ENCODE data around the gene CEL. TPM values are rescaled to one million over a fixed set of nuclear protein-coding genes. Genes with fewer than 3 reads are reported as not detected.

The CEL gene
- total RNA-seq, 3 donors from 2014 or later = 0.87 to 1.6 (median 1.4) TPM

DNA sequence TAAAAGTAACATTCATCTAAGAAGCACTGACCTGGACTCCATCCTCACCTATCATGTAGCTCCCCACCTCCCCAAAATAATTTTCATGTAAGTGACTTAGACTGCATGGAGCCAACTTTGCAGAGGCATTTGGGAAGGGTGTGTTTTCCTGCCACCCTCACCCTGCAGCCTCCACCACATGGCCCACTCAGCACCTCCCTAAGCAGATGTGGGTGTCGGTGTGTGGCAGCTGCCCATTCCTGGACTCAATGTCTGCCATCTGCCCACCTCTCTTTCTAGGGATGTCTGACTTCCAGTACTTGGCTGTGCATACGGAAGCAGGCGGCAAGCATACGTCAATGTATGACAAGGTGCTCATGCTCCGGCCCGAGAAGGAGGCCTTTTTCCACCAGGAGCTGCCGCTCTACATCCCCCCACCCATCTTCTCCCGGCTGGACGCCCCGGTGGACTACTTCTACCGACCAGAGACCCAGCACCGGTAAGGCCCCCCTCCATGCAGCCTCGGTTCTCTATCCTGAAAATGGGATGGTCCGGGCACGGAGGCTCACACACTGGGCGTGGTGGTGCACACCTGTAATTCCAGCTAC, 18.2 kb upstream of the CEL start:
- Histone ChIP-seq H3K9me3 (no peaks in the 10 kb centered on the region), H3K4me1 (ENCODE audit: low read depth) (no peaks in the 10 kb centered on the region), H3K4me3 (no peak overlapping the region), H3K36me3 (ENCODE audit: low read depth) (peaks cover 6% of the 10 kb centered on the region)
- TF ChIP-seq CTCF (IDR thresholded peaks at IDR 0.05) = no peak
- intact Hi-C loops (cut with DNase I, micrococcal nuclease) = no loop called here
- no peak for ATAC-seq
- peak in 1 of 3 donors; percentile 34 for DNase-seq

DNA sequence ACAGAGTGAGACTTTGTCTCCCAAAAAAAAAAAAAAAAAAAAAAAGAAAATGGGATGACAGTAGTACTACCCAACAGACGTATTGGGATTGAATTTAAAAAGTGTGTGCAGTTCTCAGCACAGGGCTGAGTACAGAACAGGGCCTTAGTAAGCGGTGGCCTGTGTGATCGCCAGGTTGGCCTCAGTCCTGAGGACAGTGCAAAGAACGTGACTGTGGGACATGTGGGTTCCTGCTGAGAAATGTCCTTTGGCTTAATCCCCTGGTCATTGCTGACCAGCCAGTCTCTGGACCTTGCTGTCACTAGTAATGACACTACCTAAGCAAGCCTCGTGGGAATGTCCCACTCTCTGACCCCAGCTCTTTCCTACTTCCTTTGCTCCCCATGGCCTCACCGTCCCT, 17.7 kb upstream of the CEL start:
- no peaks in the 10 kb centered on the region for H3K4me1 ChIP-seq (ENCODE audit: low read depth)
- no peaks in the 10 kb centered on the region for H3K9me3 ChIP-seq
- H3K36me3 ChIP-seq (ENCODE audit: low read depth) = peaks cover 6% of the 10 kb centered on the region
- ATAC-seq (no peak), DNase-seq (peak in 1 of 3 donors; percentile 3)
- intact Hi-C loops (cut with DNase I, micrococcal nuclease) = no loop called here
- no peak for TF ChIP-seq CTCF (IDR thresholded peaks at IDR 0.05)
- no peak overlapping the region for H3K4me3 ChIP-seq

- ATAC-seq = no peak
- H3K4me1 ChIP-seq (ENCODE audit: low read depth) = no peaks in the 10 kb centered on the region
- H3K9me3 ChIP-seq = no peaks in the 10 kb centered on the region
- DNase-seq = no peak
- intact Hi-C loops (cut with DNase I, micrococcal nuclease) = no loop called here
- TF ChIP-seq CTCF (IDR thresholded peaks at IDR 0.05) = no peak
- H3K4me3 ChIP-seq = no peak overlapping the region
- peaks cover 6% of the 10 kb centered on the region for H3K36me3 ChIP-seq (ENCODE audit: low read depth)
These were observed 17.1 kb upstream of the CEL start for GRCh38 chr9:133044661-133045060.

- no peaks in the 10 kb centered on the region for H3K9me3 ChIP-seq
- no peak for TF ChIP-seq CTCF (IDR thresholded peaks at IDR 0.05)
- peaks cover 6% of the 10 kb centered on the region for H3K36me3 ChIP-seq (ENCODE audit: low read depth)
- intact Hi-C loops (cut with DNase I, micrococcal nuclease) = no loop called here
- ATAC-seq (no peak), DNase-seq (peak in 1 of 3 donors; percentile 45)
- no peak overlapping the region for H3K4me3 ChIP-seq
- H3K4me1 ChIP-seq (ENCODE audit: low read depth) = no peaks in the 10 kb centered on the region
These were observed 16.6 kb upstream of the CEL start for GRCh38 chr9:133045132-133045531.

DNA sequence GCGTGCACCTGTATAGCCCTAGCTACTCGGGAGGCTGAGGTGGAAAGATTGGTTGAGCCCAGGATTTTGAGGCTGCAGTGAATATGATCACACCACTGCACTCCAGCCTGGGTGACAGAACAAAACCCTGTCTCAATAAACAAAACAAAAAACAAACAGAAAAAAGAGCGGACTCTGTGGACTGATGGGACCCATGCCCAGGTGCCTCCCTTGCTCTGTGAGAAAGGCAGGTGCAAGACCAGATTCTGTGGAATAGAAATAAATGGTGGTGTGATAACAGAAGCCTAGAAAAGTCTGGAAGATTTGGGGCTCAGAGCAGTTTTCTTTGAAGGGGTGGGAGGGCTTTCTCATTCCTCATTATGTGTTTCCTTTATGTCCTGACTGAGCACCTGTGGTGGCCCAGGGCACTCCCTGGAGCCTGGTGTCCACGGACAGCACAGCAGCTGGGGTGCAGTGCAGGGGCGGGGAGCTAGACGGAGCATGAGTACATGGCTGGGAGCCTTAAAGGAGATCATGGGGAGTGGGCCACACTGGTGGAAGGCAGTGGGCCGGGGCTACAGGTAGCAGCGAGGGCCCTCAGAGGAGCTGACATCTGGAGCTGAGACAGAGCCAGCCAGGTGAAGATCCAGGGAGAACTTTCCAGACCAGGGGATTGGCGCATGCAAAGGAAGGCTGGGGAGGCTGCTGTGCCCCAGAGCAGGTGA, 15.4 kb upstream of the CEL start:
- TF ChIP-seq CTCF (IDR thresholded peaks at IDR 0.05) = no peak
- peaks cover 6% of the 10 kb centered on the region for H3K36me3 ChIP-seq (ENCODE audit: low read depth)
- no peaks in the 10 kb centered on the region for H3K9me3 ChIP-seq
- intact Hi-C loops (cut with DNase I, micrococcal nuclease) = no loop called here
- ATAC-seq (no peak), DNase-seq (no peak)
- no peak overlapping the region for H3K4me3 ChIP-seq
- H3K4me1 ChIP-seq (ENCODE audit: low read depth) = peaks cover 11% of the 10 kb centered on the region

All from mucosa of descending colon (tissue), 3 donors.